Measurements from ENCODE around the gene CDCA5.

CDCA5 gene

GRCh38 chr11:65057526-65057925, 26.3 kb downstream of the CDCA5 start:
- TF ChIP-seq CTCF (IDR thresholded peaks at IDR 0.05; ENCODE audit: low read depth, low read length) = no peak
- H3K4me3 ChIP-seq (ENCODE audit: low read depth, low read length) = no peak overlapping the region

- TF ChIP-seq CTCF (IDR thresholded peaks at IDR 0.05; ENCODE audit: low read depth, low read length) = no peak
- no peak overlapping the region for H3K4me3 ChIP-seq (ENCODE audit: low read depth, low read length)
These were observed 26.8 kb downstream of the CDCA5 start for GRCh38 chr11:65056999-65057398.

GRCh38 chr11:65055538-65055937, 28.3 kb downstream of the CDCA5 start:
- H3K4me3 ChIP-seq (ENCODE audit: low read depth, low read length) = no peak overlapping the region
- TF ChIP-seq CTCF (IDR thresholded peaks at IDR 0.05; ENCODE audit: low read depth, low read length) = no peak

GRCh38 chr11:65053827-65054508, 29.9 kb downstream of the CDCA5 start:
- no peak for TF ChIP-seq CTCF (IDR thresholded peaks at IDR 0.05; ENCODE audit: low read depth, low read length)
- no peak overlapping the region for H3K4me3 ChIP-seq (ENCODE audit: low read depth, low read length)

- TF ChIP-seq CTCF (IDR thresholded peaks at IDR 0.05; ENCODE audit: low read depth, low read length) = no peak
These were observed 32.4 kb downstream of the CDCA5 start for GRCh38 chr11:65051398-65051858.

GRCh38 chr11:65047581-65048422, 36.0 kb downstream of the CDCA5 start:
- peak overlapping the region; percentile 45 for H3K4me3 ChIP-seq (ENCODE audit: low read depth, low read length)
- no peak for TF ChIP-seq CTCF (IDR thresholded peaks at IDR 0.05; ENCODE audit: low read depth, low read length)

More at GRCh38 chr11:65051398-65051858, 32.4 kb downstream of the CDCA5 start:
- no peak overlapping the region for H3K4me3 ChIP-seq (ENCODE audit: low read depth, low read length)

GRCh38 chr11:65045728-65046127, 38.1 kb downstream of the CDCA5 start:
- TF ChIP-seq CTCF (IDR thresholded peaks at IDR 0.05; ENCODE audit: low read depth, low read length) = no peak
- no peak overlapping the region for H3K4me3 ChIP-seq (ENCODE audit: low read depth, low read length)

Measured in WI38 (cell line).